ENCODE measurements around the gene FES.

- TF ChIP-seq CTCF (IDR thresholded peaks at IDR 0.05; ENCODE audit: low read depth, low read length, poor library complexity, severe bottlenecking), result no peak
- no peak for TF ChIP-seq EZH2phosphoT487 (IDR thresholded peaks at IDR 0.05; ENCODE audit: borderline replicate concordance, low read length)
Observed at GRCh38 chr15:90916461-90916860, 32.2 kb downstream of the FES start.

All from DOHH2 (cell line).